H1 (cell line): ENCODE data around the gene SIGLEC14.

ENCODE experiments used
- BRCA1 ChIP-seq: IDR thresholded peaks from 2 replicates; pipeline ENCODE4 v1.6.1; 2012; ENCODE audit warnings: low read depth, low read length, improper control_type of control experiment
- CHD1 ChIP-seq: IDR thresholded peaks from 2 replicates; pipeline ENCODE4 v1.6.1; 2012; ENCODE audit warnings: low read depth, low read length, improper control_type of control experiment
- CTCF ChIP-seq, 3 experiments: IDR thresholded peaks; 1 replicate in 2 of 3; 2 replicates in 1 of 3; pipeline versions ENCODE4 v1.5.1 to v1.6.1; 2011; ENCODE audit warnings: low read length in 3 of 3, mild to moderate bottlenecking in 3 of 3, inconsistent platforms in 2 of 3, low read depth in 1 of 3, moderate library complexity in 1 of 3; ENCODE audit not compliant: insufficient read depth in 1 of 3; ENCODE audit errors: control extremely low read depth in 1 of 3
- EGR1 ChIP-seq: IDR thresholded peaks from 2 replicates; pipeline ENCODE4 v1.6.1; 2011; ENCODE audit warnings: low read depth, low read length, borderline replicate concordance
- GABPA ChIP-seq: IDR thresholded peaks from 2 replicates; pipeline ENCODE4 v1.6.1; 2011; ENCODE audit warnings: mild to moderate bottlenecking, low read length, moderate library complexity, borderline replicate concordance; ENCODE audit not compliant: insufficient read depth
- KDM1A ChIP-seq: fragments of 200-600, 300-600 bp; sonication (generic); IDR thresholded peaks from 2 replicates; pipeline ENCODE4 v1.7.1; 2016; ENCODE audit warnings: mild to moderate bottlenecking, low read length, borderline replicate concordance
- PHF8 ChIP-seq: fragments of 200-600 bp; sonication (generic); conservative IDR thresholded peaks from 2 replicates; pipeline ENCODE4 v1.7.1; 2012; ENCODE audit warnings: low read depth, mild to moderate bottlenecking, inconsistent platforms, low read length, moderate library complexity
- POLR2A ChIP-seq, 2 experiments: IDR thresholded peaks; 1 replicate in 1 of 2; 2 replicates in 1 of 2; pipeline ENCODE4 v1.6.1; 2011; ENCODE audit warnings: low read depth in 2 of 2, low read length in 2 of 2, mild to moderate bottlenecking in 2 of 2; ENCODE audit errors: control extremely low read depth in 1 of 2
- POLR2AphosphoS5 ChIP-seq: IDR thresholded peaks from 2 replicates; pipeline ENCODE4 v1.6.1; 2011; ENCODE audit warnings: low read depth, low read length
- ZNF274 ChIP-seq: IDR thresholded peaks from 2 replicates; pipeline ENCODE4 v1.7.0; 2012; ENCODE audit warnings: low read length, borderline replicate concordance; ENCODE audit errors: extremely low read depth

- TF ChIP-seq ZNF274 (no peak), CTCF (IDR thresholded peaks at IDR 0.05; ENCODE audit: control extremely low read depth in 1 of 3, insufficient read depth in 1 of 3, low read depth in 1 of 3, low read length in 3 of 3) (no peak), POLR2AphosphoS5 (no peak), PHF8 (no peak), POLR2A (IDR thresholded peaks at IDR 0.05; ENCODE audit: control extremely low read depth in 1 of 2, low read depth in 2 of 2, low read length in 2 of 2) (no peak), EGR1 (no peak), GABPA (no peak), KDM1A (no peak), BRCA1 (no peak), CHD1 (no peak)
Observed at GRCh38 chr19:51663650-51664049, 17.0 kb upstream of the SIGLEC14 start.
